A549 (cell line): Measurements from ENCODE around the gene CCDC106. TPM values are rescaled to one million over a fixed set of nuclear protein-coding genes. Genes with fewer than 3 reads are reported as not detected.

ENCODE experiments used
- ATAC-seq, 2 experiments: fragments of 200-7000 bp in 1 of 2; fragments of >200 bp in 1 of 2; cut with Nextera tagmentation in 1 of 2; cut with Tn5 transposase in 1 of 2; 3 replicates each; pipeline versions ENCODE4 v1.8.0 to v1.9.1; 2018 to 2020; ENCODE audit warnings: mild to moderate bottlenecking in 1 of 2, moderate library complexity in 1 of 2
- CTCF ChIA-PET: fragments of 300-600 bp; sonication (Branson Sonifier 250); formaldehyde crosslinking; extraction: SDS; loops from one replicate; lab custom pipeline; 2021; ENCODE audit warnings: antibody characterized with exemption, inconsistent platforms; lab: Yijun Ruan, JAX
- POLR2A ChIA-PET: fragments of 350-600 bp; formaldehyde crosslinking; extraction: SDS; loops from one replicate; lab custom pipeline; 2021; ENCODE audit warnings: antibody characterized with exemption, inconsistent platforms; lab: Yijun Ruan, JAX
- DNase-seq, 2 experiments: peaks; one replicate each; pipeline versions ENCODE4 v3.0.0 to v3.0.0-alpha.2; 2011 to 2016; ENCODE audit warnings: low read depth in 1 of 2, low spot score in 1 of 2
- FAIRE-seq: peaks from 2 replicates; lab custom pipeline; 2011; peaks lifted over from hg19 to GRCh38; lab: Jason Lieb, UNC
- H3K27ac ChIP-seq, 2 experiments: fragments of >200 bp; sonication (Bioruptor Twin); formaldehyde crosslinking; 3 replicates each; pipeline ENCODE4 v1.5.1; 2016 to 2017
- H3K4me1 ChIP-seq: fragments of >200 bp; sonication (Bioruptor Twin); formaldehyde crosslinking; 3 replicates; pipeline ENCODE4 v1.6.1; 2016
- H3K4me2 ChIP-seq: fragments of >200 bp; sonication (Bioruptor Twin); formaldehyde crosslinking; 3 replicates; pipeline ENCODE4 v1.6.1; 2016
- H3K4me3 ChIP-seq: fragments of >200 bp; sonication (Bioruptor Twin); formaldehyde crosslinking; 3 replicates; pipeline ENCODE4 v1.5.1; 2016
- H3K9me3 ChIP-seq: fragments of >200 bp; sonication (Bioruptor Twin); formaldehyde crosslinking; 3 replicates; pipeline ENCODE4 v1.6.1; 2016
- CBX2 ChIP-seq: fragments of 200-600 bp; sonication (generic); IDR thresholded peaks from 2 replicates; pipeline ENCODE4 v1.6.1; 2016; ENCODE audit warnings: low read depth, mild to moderate bottlenecking, borderline replicate concordance
- EHF ChIP-seq: fragments of 250-450 bp; sonication (Bioruptor Pico); IDR thresholded peaks from 2 replicates; pipeline ENCODE4 v1.5.0; 2020; ENCODE audit warnings: mild to moderate bottlenecking
- EHMT2 ChIP-seq: fragments of 200-600 bp; sonication (generic); IDR thresholded peaks from 2 replicates; pipeline ENCODE4 v1.6.1; 2016; ENCODE audit warnings: antibody characterized with exemption, low read depth, mild to moderate bottlenecking, moderate library complexity
- FOSB ChIP-seq: fragments of 250-450 bp; sonication (Bioruptor Pico); IDR thresholded peaks from 2 replicates; pipeline ENCODE4 v1.5.0; 2020; ENCODE audit warnings: mild to moderate bottlenecking, moderate library complexity
- GATA3 ChIP-seq: IDR thresholded peaks from 2 replicates; pipeline ENCODE4 v1.6.1; 2012; ENCODE audit warnings: borderline replicate concordance
- HOXA7 ChIP-seq: fragments of 250-450 bp; sonication (Bioruptor Pico); IDR thresholded peaks from 2 replicates; pipeline ENCODE4 v1.5.0; 2020; ENCODE audit warnings: mild to moderate bottlenecking, moderate library complexity
- HOXB5 ChIP-seq: fragments of 250-450 bp; sonication (Bioruptor Pico); IDR thresholded peaks from 2 replicates; pipeline ENCODE4 v1.5.0; 2020; ENCODE audit warnings: mild to moderate bottlenecking, moderate library complexity
- JUN ChIP-seq, 2 experiments: fragments of >200 bp; sonication (Bioruptor Twin); formaldehyde crosslinking; IDR thresholded peaks; 2 replicates in 1 of 2; 3 replicates in 1 of 2; pipeline ENCODE4 v1.6.1; 2016 to 2017
- KDM1A ChIP-seq: fragments of 200-600 bp; sonication (generic); IDR thresholded peaks from 2 replicates; pipeline ENCODE4 v1.6.1; 2016; ENCODE audit warnings: low read depth, mild to moderate bottlenecking
- MAZ ChIP-seq: fragments of 150-350 bp; IDR thresholded peaks from 2 replicates; pipeline ENCODE4 v1.6.1; 2014; ENCODE audit warnings: antibody characterized with exemption, low read depth, low read length, borderline replicate concordance
- NFE2L2 ChIP-seq: fragments of 150-350 bp; conservative IDR thresholded peaks from 2 replicates; pipeline ENCODE4 v1.6.1; 2014; ENCODE audit warnings: low read length
- NPAS2 ChIP-seq: fragments of 250-450 bp; sonication (Bioruptor Pico); IDR thresholded peaks from 2 replicates; pipeline ENCODE4 v1.8.0; 2022; ENCODE audit warnings: mild to moderate bottlenecking, moderate library complexity, borderline replicate concordance
- NR3C1 ChIP-seq: fragments of >200 bp; sonication (Bioruptor Twin); formaldehyde crosslinking; IDR thresholded peaks from 3 replicates; pipeline ENCODE4 v1.6.1; 2017
- RAD21 ChIP-seq, 2 experiments: fragments of >200 bp in 1 of 2; sonication (Bioruptor Twin) in 1 of 2; formaldehyde crosslinking in 1 of 2; IDR thresholded peaks in 1 of 2; conservative IDR thresholded peaks in 1 of 2; 2 replicates in 1 of 2; 3 replicates in 1 of 2; pipeline ENCODE4 v1.6.1; 2012 to 2018; ENCODE audit warnings: inconsistent platforms in 1 of 2
- RNF2 ChIP-seq: fragments of 200-600 bp; sonication (generic); IDR thresholded peaks from 2 replicates; pipeline ENCODE4 v1.6.1; 2016; ENCODE audit warnings: low read depth, mild to moderate bottlenecking, antibody characterized with exemption, moderate library complexity, borderline replicate concordance
- TFCP2L1 ChIP-seq: fragments of 250-450 bp; sonication (Bioruptor Pico); IDR thresholded peaks from 2 replicates; pipeline ENCODE4 v1.5.0; 2021; ENCODE audit warnings: mild to moderate bottlenecking
- TP53 ChIP-seq: fragments of 250-450 bp; sonication (Bioruptor Pico); IDR thresholded peaks from 2 replicates; pipeline ENCODE4 v1.5.0; 2021; ENCODE audit warnings: mild to moderate bottlenecking, moderate library complexity
- ZSCAN20 ChIP-seq: fragments of 250-450 bp; sonication (Bioruptor Pico); IDR thresholded peaks from 2 replicates; pipeline ENCODE4 v1.8.0; 2022; ENCODE audit warnings: mild to moderate bottlenecking, moderate library complexity
- WGBS: methylation state at CpG from one replicate; pipeline ENCODE4 v1.1.6; 2017; ENCODE audit errors: missing lambda C conversion rate; 5-methylcytosine and 5-hydroxymethylcytosine counted together
- polyA plus RNA-seq, 4 experiments: library from polyadenylated mRNA; depleted of rRNA in 3 of 4; stranded (reverse); fragments of >200 nt; fragmentation: RNase III in 1 of 4; extraction: RNeasy Plus Mini Kit Qiagen cat#74134 plus additional on column Dnase treatment in 1 of 4; gene quantifications; 2 replicates in 3 of 4; 3 replicates in 1 of 4; pipeline ENCODE4 v1.2.3, GENCODE V29; 2011 to 2017
- TF ChIP-seq, protein P1 (sequence below): IDR thresholded peaks from 2 replicates; pipeline ENCODE4 v1.6.1; 2012
- TF ChIP-seq, protein P2 (sequence below): fragments of >200 bp; sonication (Bioruptor Twin); formaldehyde crosslinking; IDR thresholded peaks from 2 replicates; pipeline ENCODE4 v1.6.1; 2016

The CCDC106 gene
- polyA plus RNA-seq, 2 of the 4 experiments (the other 2 are of a cell fraction) = 5.2 to 17.6 TPM

- peaks cover 24% of the 10 kb centered on the region for H3K9me3 ChIP-seq
- WGBS = 92% methylated on average over 12 of the region's 12 CpGs
- no peak overlapping the region for H3K4me2 ChIP-seq
- no peak for ATAC-seq
- FAIRE-seq = no peak
- CTCF ChIA-PET = interaction anchor here (1.3 kb wide), 1 partner anchor 29 kb away, joined by 5 read pairs; no protein-coding TSS in a partner anchor
- H3K4me3 ChIP-seq = no peak overlapping the region
- POLR2A ChIA-PET = no interaction called here
- H3K27ac ChIP-seq = no peak overlapping the region
- H3K4me1 ChIP-seq = no peaks in the 10 kb centered on the region
- TF ChIP-seq, protein P1, sequence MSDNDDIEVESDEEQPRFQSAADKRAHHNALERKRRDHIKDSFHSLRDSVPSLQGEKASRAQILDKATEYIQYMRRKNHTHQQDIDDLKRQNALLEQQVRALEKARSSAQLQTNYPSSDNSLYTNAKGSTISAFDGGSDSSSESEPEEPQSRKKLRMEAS = no peak
- TF ChIP-seq TP53 = no peak
- no peak for TF ChIP-seq ZSCAN20 (CRISPR knock-in tag)
- no peak for TF ChIP-seq HOXA7 (CRISPR knock-in tag)
- TF ChIP-seq EHMT2 = no peak
- TF ChIP-seq JUN (IDR thresholded peaks at IDR 0.05) = no peak
- no peak for DNase-seq
Measured at GRCh38 chr19:55700813-55701212, 52.8 kb downstream of the CCDC106 start.

- ChIA-PET CTCF (interaction anchor here (0.6 to 2.6 kb wide), 2 partner anchors 14 to 235 kb away, joined by 3 to 7 read pairs; no protein-coding TSS in a partner anchor), POLR2A (no interaction called here)
- Histone ChIP-seq H3K27ac (no peak overlapping the region), H3K4me2 (no peak overlapping the region), H3K4me3 (no peak overlapping the region), H3K9me3 (peaks cover 33% of the 10 kb centered on the region), H3K4me1 (no peaks in the 10 kb centered on the region)
- FAIRE-seq (no peak), DNase-seq (no peak), ATAC-seq (no peak)
- 93% methylated on average over 13 of the region's 13 CpGs for WGBS
- no peak for TF ChIP-seq RAD21 (conservative IDR thresholded peaks at IDR 0.05 in 1 of 2, IDR thresholded peaks at IDR 0.05 in 1 of 2)
- TF ChIP-seq RNF2 = no peak
- TF ChIP-seq FOSB (CRISPR knock-in tag) = no peak
- TF ChIP-seq EHF (CRISPR knock-in tag) = no peak
- TF ChIP-seq GATA3 = no peak
- TF ChIP-seq TFCP2L1 (CRISPR knock-in tag) = no peak
- TF ChIP-seq, protein P2, sequence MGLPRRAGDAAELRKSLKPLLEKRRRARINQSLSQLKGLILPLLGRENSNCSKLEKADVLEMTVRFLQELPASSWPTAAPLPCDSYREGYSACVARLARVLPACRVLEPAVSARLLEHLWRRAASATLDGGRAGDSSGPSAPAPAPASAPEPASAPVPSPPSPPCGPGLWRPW = no peak
- TF ChIP-seq HOXB5 (CRISPR knock-in tag) = no peak
- TF ChIP-seq EHMT2 = no peak
- no peak for TF ChIP-seq NFE2L2
- TF ChIP-seq NR3C1 = no peak
- no peak for TF ChIP-seq CBX2
- TF ChIP-seq JUN (IDR thresholded peaks at IDR 0.05) = no peak
- no peak for TF ChIP-seq MAZ
- no peak for TF ChIP-seq NPAS2 (CRISPR knock-in tag)
- no peak for TF ChIP-seq KDM1A
Measured at GRCh38 chr19:55702131-55702627, 54.2 kb downstream of the CCDC106 start.

Other genes starting within 250 kb of the CCDC106 start
- gene UBE2S, start 240.4 kb upstream of the CCDC106 start, polyA plus RNA-seq (2011; rRNA removed) = 139 and 153 TPM in 2 replicates
- gene UBE2S, start 240.4 kb upstream of the CCDC106 start, polyA plus RNA-seq (2017; fragmentation: RNase III; extraction: RNeasy Plus Mini Kit Qiagen cat#74134 plus additional on column Dnase treatment) = 267 to 300 TPM (median 295 TPM) in 3 replicates
- gene SHISA7, start 204.9 kb upstream of the CCDC106 start, polyA plus RNA-seq (2011; rRNA removed) = 0.03 TPM in 1 of 2 replicates, not detected in the other
- gene SHISA7, start 204.9 kb upstream of the CCDC106 start, polyA plus RNA-seq (2017; fragmentation: RNase III; extraction: RNeasy Plus Mini Kit Qiagen cat#74134 plus additional on column Dnase treatment) = 0.01 TPM in 1 of 3 replicates, not detected in the others
- gene ISOC2, start 186.6 kb upstream of the CCDC106 start, polyA plus RNA-seq (2011; rRNA removed) = 45.3 and 51.5 TPM in 2 replicates
- gene ISOC2, start 186.6 kb upstream of the CCDC106 start, polyA plus RNA-seq (2017; fragmentation: RNase III; extraction: RNeasy Plus Mini Kit Qiagen cat#74134 plus additional on column Dnase treatment) = 52.7 to 57.8 TPM (median 54.1 TPM) in 3 replicates
- not detected in 2 replicates for gene C19orf85, start 183.5 kb upstream of the CCDC106 start, polyA plus RNA-seq (2011; rRNA removed)
- gene C19orf85, start 183.5 kb upstream of the CCDC106 start, polyA plus RNA-seq (2017; fragmentation: RNase III; extraction: RNeasy Plus Mini Kit Qiagen cat#74134 plus additional on column Dnase treatment) = not detected in 3 replicates
- gene ZNF628, start 171.6 kb upstream of the CCDC106 start, polyA plus RNA-seq (2011; rRNA removed) = 0.32 and 0.48 TPM in 2 replicates
- 4.7 to 5.9 TPM (median 5.7 TPM) in 3 replicates for gene ZNF628, start 171.6 kb upstream of the CCDC106 start, polyA plus RNA-seq (2017; fragmentation: RNase III; extraction: RNeasy Plus Mini Kit Qiagen cat#74134 plus additional on column Dnase treatment)
- 16.8 and 21.0 TPM in 2 replicates for gene NAT14, start 163.0 kb upstream of the CCDC106 start, polyA plus RNA-seq (2011; rRNA removed)
- gene NAT14, start 163.0 kb upstream of the CCDC106 start, polyA plus RNA-seq (2017; fragmentation: RNase III; extraction: RNeasy Plus Mini Kit Qiagen cat#74134 plus additional on column Dnase treatment) = 46.5 to 57.4 TPM (median 50.3 TPM) in 3 replicates
- gene SSC5D, start 159.8 kb upstream of the CCDC106 start, polyA plus RNA-seq (2011; rRNA removed) = 0.19 and 0.22 TPM in 2 replicates
- 0.96 to 2.0 TPM (median 1.5 TPM) in 3 replicates for gene SSC5D, start 159.8 kb upstream of the CCDC106 start, polyA plus RNA-seq (2017; fragmentation: RNase III; extraction: RNeasy Plus Mini Kit Qiagen cat#74134 plus additional on column Dnase treatment)
- 0.65 and 0.89 TPM in 2 replicates for gene SBK2, start 111.1 kb upstream of the CCDC106 start, polyA plus RNA-seq (2011; rRNA removed)
- gene SBK2, start 111.1 kb upstream of the CCDC106 start, polyA plus RNA-seq (2017; fragmentation: RNase III; extraction: RNeasy Plus Mini Kit Qiagen cat#74134 plus additional on column Dnase treatment) = 1.1 to 1.6 TPM (median 1.2 TPM) in 3 replicates
- gene SBK3, start 102.7 kb upstream of the CCDC106 start, polyA plus RNA-seq (2011; rRNA removed) = 0.89 and 1.1 TPM in 2 replicates
- gene SBK3, start 102.7 kb upstream of the CCDC106 start, polyA plus RNA-seq (2017; fragmentation: RNase III; extraction: RNeasy Plus Mini Kit Qiagen cat#74134 plus additional on column Dnase treatment) = 0.92 to 1.2 TPM (median 1.1 TPM) in 3 replicates
- gene ZNF579, start 67.4 kb upstream of the CCDC106 start, polyA plus RNA-seq (2011; rRNA removed) = 4.2 and 6.5 TPM in 2 replicates
- gene ZNF579, start 67.4 kb upstream of the CCDC106 start, polyA plus RNA-seq (2017; fragmentation: RNase III; extraction: RNeasy Plus Mini Kit Qiagen cat#74134 plus additional on column Dnase treatment) = 16.2 to 17.0 TPM (median 16.2 TPM) in 3 replicates
- gene FIZ1, start 48.7 kb upstream of the CCDC106 start, polyA plus RNA-seq (2011; rRNA removed) = 10.3 and 10.4 TPM in 2 replicates
- gene FIZ1, start 48.7 kb upstream of the CCDC106 start, polyA plus RNA-seq (2017; fragmentation: RNase III; extraction: RNeasy Plus Mini Kit Qiagen cat#74134 plus additional on column Dnase treatment) = 15.7 to 18.0 TPM (median 16.9 TPM) in 3 replicates
- gene ZNF524, start 47.9 kb upstream of the CCDC106 start, polyA plus RNA-seq (2011; rRNA removed) = 5.0 and 6.4 TPM in 2 replicates
- 9.3 to 9.7 TPM (median 9.7 TPM) in 3 replicates for gene ZNF524, start 47.9 kb upstream of the CCDC106 start, polyA plus RNA-seq (2017; fragmentation: RNase III; extraction: RNeasy Plus Mini Kit Qiagen cat#74134 plus additional on column Dnase treatment)
- gene ZNF865, start 42.6 kb upstream of the CCDC106 start, polyA plus RNA-seq (2011; rRNA removed) = 2.1 and 2.2 TPM in 2 replicates
- 7.1 to 7.9 TPM (median 7.8 TPM) in 3 replicates for gene ZNF865, start 42.6 kb upstream of the CCDC106 start, polyA plus RNA-seq (2017; fragmentation: RNase III; extraction: RNeasy Plus Mini Kit Qiagen cat#74134 plus additional on column Dnase treatment)
- 3.5 and 4.1 TPM in 2 replicates for gene ZNF784, start 23.6 kb upstream of the CCDC106 start, polyA plus RNA-seq (2011; rRNA removed)
- gene ZNF784, start 23.6 kb upstream of the CCDC106 start, polyA plus RNA-seq (2017; fragmentation: RNase III; extraction: RNeasy Plus Mini Kit Qiagen cat#74134 plus additional on column Dnase treatment) = 6.0 to 7.1 TPM (median 6.6 TPM) in 3 replicates
- gene ZNF580, start 7.2 kb upstream of the CCDC106 start, polyA plus RNA-seq (2011; rRNA removed) = 9.2 and 15.2 TPM in 2 replicates
- gene ZNF580, start 7.2 kb upstream of the CCDC106 start, polyA plus RNA-seq (2017; fragmentation: RNase III; extraction: RNeasy Plus Mini Kit Qiagen cat#74134 plus additional on column Dnase treatment) = 40.5 to 57.0 TPM (median 52.8 TPM) in 3 replicates
- gene ZNF581, start 4.6 kb upstream of the CCDC106 start, polyA plus RNA-seq (2011; rRNA removed) = 13.9 and 17.1 TPM in 2 replicates
- 24.3 to 25.6 TPM (median 24.9 TPM) in 3 replicates for gene ZNF581, start 4.6 kb upstream of the CCDC106 start, polyA plus RNA-seq (2017; fragmentation: RNase III; extraction: RNeasy Plus Mini Kit Qiagen cat#74134 plus additional on column Dnase treatment)
- gene U2AF2, start 6.8 kb downstream of the CCDC106 start, polyA plus RNA-seq (2011; rRNA removed) = 147 and 157 TPM in 2 replicates
- 280 to 302 TPM (median 293 TPM) in 3 replicates for gene U2AF2, start 6.8 kb downstream of the CCDC106 start, polyA plus RNA-seq (2017; fragmentation: RNase III; extraction: RNeasy Plus Mini Kit Qiagen cat#74134 plus additional on column Dnase treatment)
- gene EPN1, start 27.0 kb downstream of the CCDC106 start, polyA plus RNA-seq (2011; rRNA removed) = 28.0 and 43.7 TPM in 2 replicates
- gene EPN1, start 27.0 kb downstream of the CCDC106 start, polyA plus RNA-seq (2017; fragmentation: RNase III; extraction: RNeasy Plus Mini Kit Qiagen cat#74134 plus additional on column Dnase treatment) = 129 to 139 TPM (median 139 TPM) in 3 replicates
- gene NLRP9, start 90.2 kb downstream of the CCDC106 start, polyA plus RNA-seq (2011; rRNA removed) = not detected in 2 replicates
- gene NLRP9, start 90.2 kb downstream of the CCDC106 start, polyA plus RNA-seq (2017; fragmentation: RNase III; extraction: RNeasy Plus Mini Kit Qiagen cat#74134 plus additional on column Dnase treatment) = not detected in 3 replicates
- gene RFPL4A, start 110.9 kb downstream of the CCDC106 start, polyA plus RNA-seq (2011; rRNA removed) = 0.06 and 0.24 TPM in 2 replicates
- gene RFPL4A, start 110.9 kb downstream of the CCDC106 start, polyA plus RNA-seq (2017; fragmentation: RNase III; extraction: RNeasy Plus Mini Kit Qiagen cat#74134 plus additional on column Dnase treatment) = not detected in 3 replicates
- not detected in 2 replicates for gene RFPL4AL1, start 120.9 kb downstream of the CCDC106 start, polyA plus RNA-seq (2011; rRNA removed)
- not detected in 3 replicates for gene RFPL4AL1, start 120.9 kb downstream of the CCDC106 start, polyA plus RNA-seq (2017; fragmentation: RNase III; extraction: RNeasy Plus Mini Kit Qiagen cat#74134 plus additional on column Dnase treatment)
- 0.06 and 0.13 TPM in 2 replicates for gene NLRP11, start 183.8 kb downstream of the CCDC106 start, polyA plus RNA-seq (2011; rRNA removed)
- gene NLRP11, start 183.8 kb downstream of the CCDC106 start, polyA plus RNA-seq (2017; fragmentation: RNase III; extraction: RNeasy Plus Mini Kit Qiagen cat#74134 plus additional on column Dnase treatment) = 0.03 TPM in 2 of 3 replicates, not detected in the other
- 0.09 and 0.10 TPM in 2 replicates for gene NLRP4, start 188.3 kb downstream of the CCDC106 start, polyA plus RNA-seq (2011; rRNA removed)
- 0.04 TPM in 1 of 3 replicates, not detected in the others for gene NLRP4, start 188.3 kb downstream of the CCDC106 start, polyA plus RNA-seq (2017; fragmentation: RNase III; extraction: RNeasy Plus Mini Kit Qiagen cat#74134 plus additional on column Dnase treatment)